NB4 (cell line): ENCODE data around the gene DAG1.

Experiments used
- CTCF ChIP-seq: IDR thresholded peaks from one replicate; pipeline ENCODE4 v1.5.1; 2012; ENCODE audit warnings: low read depth, low read length
- MAX ChIP-seq: IDR thresholded peaks from 2 replicates; pipeline ENCODE4 v1.6.1; 2011; ENCODE audit warnings: low read depth, low read length
- POLR2A ChIP-seq: IDR thresholded peaks from 2 replicates; pipeline ENCODE4 v1.6.1; 2011; ENCODE audit warnings: mild to moderate bottlenecking; ENCODE audit not compliant: insufficient read length; ENCODE audit errors: extremely low read depth

GRCh38 chr3:49530701-49531100 is 60.6 kb downstream of the DAG1 start:
- no peak for TF ChIP-seq CTCF
- no peak for TF ChIP-seq POLR2A
- no peak for TF ChIP-seq MAX
